Activated CD8-positive, alpha-beta T cell treated with anti-CD3 and anti-CD28 coated beads for 36 hours (primary cell): Measurements from ENCODE around the gene GALNS. TPM values are rescaled to one million over a fixed set of nuclear protein-coding genes. Genes with fewer than 3 reads are reported as not detected.

ENCODE experiments used
- ATAC-seq: fragments of 200-7000 bp; cut with Tn5 transposase; one replicate; pipeline ENCODE4 v1.10.0; 2021; ENCODE audit warnings: mild to moderate bottlenecking, moderate library complexity
- CTCF ChIA-PET: fragments of 350-600 bp; sonication (Branson Sonifier 250); formaldehyde crosslinking; loops from one replicate; lab custom pipeline; 2021; ENCODE audit warnings: antibody characterized with exemption; lab: Charles Lee
- POLR2A ChIA-PET: fragments of 350-600 bp; sonication (Branson Sonifier 250); formaldehyde crosslinking; loops from one replicate; lab custom pipeline; 2021; ENCODE audit warnings: antibody characterized with exemption; lab: Charles Lee
- DNase-seq: peaks from one replicate; pipeline ENCODE4 v3.0.0-alpha.2; 2020
- H3K27ac Mint-ChIP-seq: one replicate; pipeline ENCODE4 v1.8.0; 2021; ENCODE audit warnings: mild to moderate bottlenecking, mixed read lengths
- H3K27me3 Mint-ChIP-seq: one replicate; pipeline ENCODE4 v1.8.0; 2021; ENCODE audit warnings: mixed read lengths
- H3K36me3 Mint-ChIP-seq: one replicate; pipeline ENCODE4 v1.8.0; 2021; ENCODE audit warnings: low read depth, mixed read lengths
- H3K4me1 Mint-ChIP-seq: one replicate; pipeline ENCODE4 v1.8.0; 2021; ENCODE audit warnings: low read depth, mixed read lengths
- H3K4me3 Mint-ChIP-seq: one replicate; pipeline ENCODE4 v1.8.0; 2021; ENCODE audit warnings: mild to moderate bottlenecking, moderate library complexity, mixed read lengths
- H3K9me3 Mint-ChIP-seq: one replicate; pipeline ENCODE4 v1.8.0; 2021; ENCODE audit warnings: mixed read lengths
- CTCF ChIP-seq: fragments of 200-600 bp; IDR thresholded peaks from one replicate; pipeline ENCODE4 v1.8.0; 2022; ENCODE audit warnings: antibody characterized with exemption, mild to moderate bottlenecking
- intact Hi-C: fragments of 100-400 bp; cut with micrococcal nuclease; formaldehyde crosslinking; loops from one replicate; pipeline ENCODE4 v1.10.0; 2022
- total RNA-seq, 2 experiments: library from RNA; stranded (reverse); gene quantifications; one replicate each; pipeline ENCODE4 v1.2.3, GENCODE V29; 2021

Gene GALNS
- total RNA-seq, 2 experiments from 2014 or later = 24.5 to 25.4 TPM

- CTCF ChIA-PET = no interaction called here
- POLR2A ChIA-PET = no interaction called here
Observed at GRCh38 chr16:88903267-88903666, 46.5 kb upstream of the GALNS start.

GRCh38 chr16:88902744-88903143 is 46.0 kb upstream of the GALNS start:
- intact Hi-C loops = loop anchor here (10.0 kb wide), 1 partner anchor 58 kb away; no protein-coding TSS in a partner anchor
- no peaks in the 10 kb centered on the region for H3K36me3 Mint-ChIP-seq

More at GRCh38 chr16:88903267-88903666, 46.5 kb upstream of the GALNS start:
- no peak for TF ChIP-seq CTCF
- H3K27ac Mint-ChIP-seq = no peak overlapping the region
- H3K27me3 Mint-ChIP-seq = no peaks in the 10 kb centered on the region
- no peak overlapping the region for H3K4me3 Mint-ChIP-seq
- ATAC-seq (no peak), DNase-seq (no peak)
- no peaks in the 10 kb centered on the region for H3K36me3 Mint-ChIP-seq
- no peaks in the 10 kb centered on the region for H3K9me3 Mint-ChIP-seq
- intact Hi-C loops = loop anchor here (10.0 kb wide), 1 partner anchor 58 kb away; no protein-coding TSS in a partner anchor
- no peaks in the 10 kb centered on the region for H3K4me1 Mint-ChIP-seq

GRCh38 chr16:88901718-88902337 is 45.1 kb upstream of the GALNS start:
- no peak for TF ChIP-seq CTCF
- no peaks in the 10 kb centered on the region for H3K36me3 Mint-ChIP-seq
- DNase-seq = no peak
- CTCF ChIA-PET = no interaction called here
- ATAC-seq = no peak
- H3K27ac Mint-ChIP-seq = no peak overlapping the region
- H3K4me3 Mint-ChIP-seq = no peak overlapping the region
- intact Hi-C loops = loop anchor here (10.0 kb wide), 1 partner anchor 57 kb away; no protein-coding TSS in a partner anchor
- H3K9me3 Mint-ChIP-seq = no peaks in the 10 kb centered on the region
- H3K27me3 Mint-ChIP-seq = no peaks in the 10 kb centered on the region
- POLR2A ChIA-PET = no interaction called here
- no peaks in the 10 kb centered on the region for H3K4me1 Mint-ChIP-seq

More at GRCh38 chr16:88902744-88903143, 46.0 kb upstream of the GALNS start:
- ATAC-seq = no peak
- DNase-seq = no peak
- ChIA-PET CTCF (no interaction called here), POLR2A (no interaction called here)
- TF ChIP-seq CTCF = no peak
- Mint-ChIP-seq H3K27me3 (no peaks in the 10 kb centered on the region), H3K27ac (no peak overlapping the region), H3K9me3 (no peaks in the 10 kb centered on the region), H3K4me3 (no peak overlapping the region), H3K4me1 (no peaks in the 10 kb centered on the region)

DNA sequence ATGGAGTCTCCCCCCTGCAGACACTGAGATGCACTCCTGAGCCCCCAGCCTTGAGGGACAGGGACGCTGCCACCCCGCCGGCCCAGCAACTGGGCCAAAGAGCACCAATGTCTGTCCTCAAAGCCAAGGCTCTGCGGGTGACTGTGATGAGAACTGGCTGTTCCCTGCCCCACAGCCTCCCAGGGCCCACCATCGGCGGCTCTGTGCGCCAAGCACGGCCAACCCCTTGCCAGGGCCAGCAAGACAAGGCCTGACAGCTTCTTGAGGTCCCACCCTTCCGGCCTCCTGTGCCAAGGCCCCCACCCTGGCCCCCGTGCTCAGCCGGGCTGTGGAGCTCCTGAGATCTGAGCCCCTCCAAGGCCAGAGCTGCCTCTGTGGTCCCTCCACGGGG is 43.9 kb upstream of the GALNS start:
- intact Hi-C loops = loop anchor here (10.0 kb wide), 1 partner anchor 56 kb away; no protein-coding TSS in a partner anchor
- TF ChIP-seq CTCF = no peak
- Mint-ChIP-seq H3K27me3 (no peaks in the 10 kb centered on the region), H3K27ac (no peak overlapping the region), H3K9me3 (no peaks in the 10 kb centered on the region), H3K4me1 (no peaks in the 10 kb centered on the region), H3K36me3 (no peaks in the 10 kb centered on the region), H3K4me3 (no peak overlapping the region)
- DNase-seq = no peak
- no peak for ATAC-seq
- ChIA-PET CTCF (no interaction called here), POLR2A (no interaction called here)

DNA sequence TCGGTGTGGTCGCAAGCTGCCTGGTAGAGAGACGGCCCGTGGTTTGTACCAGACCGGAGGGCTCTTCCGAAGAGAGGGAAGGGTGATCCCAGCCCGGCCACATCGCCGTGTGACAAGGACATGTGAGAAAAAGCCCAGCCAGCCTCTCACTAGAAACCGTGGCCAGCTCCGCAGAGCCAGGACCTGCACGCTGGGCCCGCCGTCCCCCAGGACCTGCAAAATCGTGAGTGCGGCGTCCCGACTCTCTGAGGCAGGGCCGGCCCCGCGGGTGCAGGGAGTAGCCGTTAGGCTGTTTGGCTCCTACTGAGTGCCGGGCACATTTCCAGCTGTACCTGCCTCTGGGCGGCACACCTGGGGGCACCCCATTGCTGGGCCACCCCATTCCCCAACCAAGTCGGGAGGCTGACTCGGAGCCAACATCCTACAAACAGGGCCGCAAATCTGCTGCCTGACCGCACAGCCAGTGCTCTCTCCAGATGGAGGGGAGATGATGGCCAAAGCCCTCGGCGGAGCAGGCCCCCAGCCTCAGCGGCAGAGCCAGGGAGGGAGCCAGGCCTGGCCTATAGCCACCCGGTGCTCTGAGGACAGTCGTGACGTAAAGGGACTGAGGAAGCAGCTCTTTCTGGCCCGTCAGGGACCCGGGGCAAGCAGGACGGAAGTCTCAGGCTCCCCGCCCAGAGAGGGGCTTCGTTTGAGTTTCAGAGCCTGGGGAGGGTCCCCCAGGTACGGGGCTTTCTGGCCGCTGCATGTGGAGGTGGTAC is 43.3 kb upstream of the GALNS start:
- Mint-ChIP-seq H3K27me3 (no peaks in the 10 kb centered on the region), H3K4me1 (no peaks in the 10 kb centered on the region), H3K9me3 (no peaks in the 10 kb centered on the region), H3K36me3 (no peaks in the 10 kb centered on the region), H3K27ac (no peak overlapping the region), H3K4me3 (no peak overlapping the region)
- ATAC-seq (no peak), DNase-seq (no peak)
- no peak for TF ChIP-seq CTCF
- ChIA-PET POLR2A (no interaction called here), CTCF (no interaction called here)
- intact Hi-C loops = loop anchor here (10.0 kb wide), 1 partner anchor 55 kb away; no protein-coding TSS in a partner anchor
